Caki2 (cell line): ENCODE data around the gene CCDC136. TPM values are rescaled to one million over a fixed set of nuclear protein-coding genes. Genes with fewer than 3 reads are reported as not detected.

ENCODE experiments used
- DNase-seq: peaks from one replicate; pipeline ENCODE4 v3.0.0-alpha.2; 2015; ENCODE audit warnings: low read depth
- in situ Hi-C: cut with HindIII; loops from 2 replicates; pipeline ENCODE4 v1.10.0; 2016; ENCODE audit warnings: low sequenced_read_pairs, low pct_unique_long_range_greater_than_20kb, mixed read lengths
- total RNA-seq: library from RNA; depleted of rRNA; stranded (reverse); fragments of >200 nt; shearing (Covaris generic); gene quantifications from 2 replicates; pipeline ENCODE4 v1.2.3, GENCODE V29; 2014; ENCODE audit warnings: low replicate concordance

Gene CCDC136
- total RNA-seq, 1 experiment from 2014 or later = 2.7 TPM

- no peak for DNase-seq
- in situ Hi-C loops = no loop called here
Measured at GRCh38 chr7:128774029-128774689, 17.6 kb upstream of the CCDC136 start.

- no peak for DNase-seq
- in situ Hi-C loops = no loop called here
Measured at GRCh38 chr7:128774921-128775320, 16.8 kb upstream of the CCDC136 start.

GRCh38 chr7:128775744-128776474 is 15.9 kb upstream of the CCDC136 start, which contains the start of gene OPN1SW:
Gene OPN1SW (minus strand): TSS chr7:128775794. CDS start chr7:128775781, 13 bp downstream.
- in situ Hi-C loops = no loop called here
- DNase-seq = no peak

- DNase-seq = peak; percentile 23
- in situ Hi-C loops = no loop called here
Measured at GRCh38 chr7:128777156-128778123, 14.3 kb upstream of the CCDC136 start.

GRCh38 chr7:128778946-128779345 is 12.8 kb upstream of the CCDC136 start:
- in situ Hi-C loops = no loop called here
- DNase-seq = no peak

GRCh38 chr7:128781126-128781525 is 10.6 kb upstream of the CCDC136 start:
- DNase-seq = no peak
- in situ Hi-C loops = no loop called here

- in situ Hi-C loops = no loop called here
- DNase-seq = no peak
Measured at GRCh38 chr7:128781851-128782250, 9.9 kb upstream of the CCDC136 start.

- no peak for DNase-seq
- in situ Hi-C loops = no loop called here
Measured at GRCh38 chr7:128783143-128783861, 8.5 kb upstream of the CCDC136 start.

- in situ Hi-C loops = no loop called here
- no peak for DNase-seq
Measured at GRCh38 chr7:128785738-128786137, 6.0 kb upstream of the CCDC136 start.

GRCh38 chr7:128788446-128789412 is 3.0 kb upstream of the CCDC136 start:
- no peak for DNase-seq
- in situ Hi-C loops = no loop called here

GRCh38 chr7:128790315-128791041 is 1.3 kb upstream of the CCDC136 start:
- DNase-seq = no peak
- in situ Hi-C loops = no loop called here

GRCh38 chr7:128791972-128792327 is 182 bp downstream of the CCDC136 start:
- in situ Hi-C loops = no loop called here
- no peak for DNase-seq

GRCh38 chr7:128792471-128793180 is 858 bp downstream of the CCDC136 start:
- in situ Hi-C loops = no loop called here

GRCh38 chr7:128793181-128793547 is 1.4 kb downstream of the CCDC136 start:
- no peak for DNase-seq
- in situ Hi-C loops = no loop called here

More at GRCh38 chr7:128792471-128793180, 858 bp downstream of the CCDC136 start:
- DNase-seq = no peak

- DNase-seq = no peak
- in situ Hi-C loops = no loop called here
Measured at GRCh38 chr7:128794020-128794419, 2.3 kb downstream of the CCDC136 start.

- DNase-seq = no peak
- in situ Hi-C loops = no loop called here
Measured at GRCh38 chr7:128794436-128794835, 2.7 kb downstream of the CCDC136 start.
